NCI-H1105 (cell line): ENCODE results near the gene RBM38.
A peak's percentile ranks its signal among the peaks of the same experiment; 100 is the strongest.
"Not testable (repeated sequence)": the region's sequence is repeated elsewhere in the genome, so short reads cannot be mapped to it uniquely, and the experiment has no call there.

ENCODE experiments used
- DNase-seq: peaks from one replicate; lab custom pipeline; 2025; lab: John Stamatoyannopoulos, UW

The RBM38 gene

DNA sequence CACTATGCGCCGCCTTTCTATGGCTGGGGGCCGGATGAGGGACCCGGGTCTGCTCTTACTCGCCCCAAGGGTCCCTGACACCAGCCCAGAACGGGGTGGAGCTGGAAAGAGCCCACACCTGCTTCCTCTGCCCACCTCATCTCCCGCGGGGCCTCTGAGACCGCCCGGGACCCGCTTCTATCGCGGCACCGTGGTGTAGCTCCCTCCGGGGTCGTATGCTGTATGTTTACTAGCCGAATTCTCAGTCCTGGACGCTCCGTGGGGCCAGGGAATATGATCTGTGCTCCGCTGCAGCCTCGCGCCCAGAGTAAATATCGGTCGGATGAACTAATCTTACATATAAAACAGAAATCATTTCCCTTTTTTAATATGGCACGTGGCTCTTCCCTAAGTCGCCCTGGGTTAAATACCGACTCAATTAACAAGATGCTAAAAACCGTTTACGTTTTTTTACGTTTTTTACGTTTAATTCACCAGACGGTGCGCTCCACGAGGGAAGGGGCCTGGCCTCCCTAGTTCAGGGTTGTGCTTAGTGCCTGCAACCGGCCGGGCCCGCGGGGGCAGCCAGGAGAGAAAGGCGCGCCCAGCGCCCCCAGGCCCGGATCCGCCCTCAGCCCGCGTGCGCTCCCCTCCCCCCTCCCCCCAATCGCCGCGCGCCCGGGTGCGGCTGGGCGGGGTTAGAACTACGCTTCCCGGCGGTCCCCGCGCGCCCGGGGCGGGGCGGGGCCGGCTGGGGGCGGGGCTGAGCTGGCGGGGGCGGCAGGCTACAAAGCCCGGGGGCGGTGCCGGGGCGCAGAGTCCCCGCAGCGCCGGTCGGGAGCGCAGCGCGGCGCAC is at the start of gene RBM38:
Gene RBM38 (plus strand): TSS at position 793 of the 835 bp plus-strand sequence. CDS start 186 bp downstream, outside the sequence.
- peak; percentile 64 for DNase-seq

GRCh38 chr20:57341663-57342062 is 49.5 kb upstream of the RBM38 start:
- no peak for DNase-seq

DNA sequence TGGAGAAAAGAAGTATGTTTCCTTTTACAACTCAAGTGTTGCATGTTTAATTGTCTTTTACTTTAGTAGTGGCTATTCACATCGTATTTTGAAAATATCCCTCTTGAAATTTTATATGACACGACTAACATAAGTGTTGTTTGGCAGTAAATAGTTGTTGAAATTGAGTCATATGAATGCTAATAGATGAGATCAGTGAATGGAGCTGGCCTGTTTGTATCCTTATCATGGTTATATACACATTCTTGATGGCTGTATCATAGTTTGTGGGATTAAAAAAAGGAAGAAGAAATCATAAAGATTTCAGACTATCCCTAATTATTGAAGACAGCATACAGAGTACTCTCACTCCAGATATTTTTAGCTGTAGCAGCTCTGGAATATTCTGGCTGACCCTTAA is 48.4 kb upstream of the RBM38 start:
- no peak for DNase-seq

DNA sequence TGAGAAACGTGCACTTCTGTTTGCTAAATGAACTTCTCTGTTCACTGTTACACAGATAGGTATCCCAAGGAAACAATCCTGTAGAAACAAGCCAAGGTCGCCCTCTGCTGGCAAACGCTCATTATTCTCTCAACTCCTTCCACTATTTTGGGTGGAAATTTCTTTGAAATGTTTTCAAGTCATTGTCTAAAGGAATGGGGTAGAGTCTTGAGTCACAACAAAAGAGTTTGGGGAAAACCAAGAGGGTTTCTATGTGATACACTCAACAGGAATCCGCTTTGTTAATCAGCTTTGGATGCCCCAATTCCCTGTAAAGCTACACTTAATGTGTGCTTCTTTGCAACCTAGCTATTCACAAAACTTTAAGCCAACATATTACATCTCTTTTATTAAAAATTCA is 44.7 kb upstream of the RBM38 start:
- DNase-seq = peak; percentile 56

GRCh38 chr20:57347393-57347792 is 43.8 kb upstream of the RBM38 start:
- DNase-seq = no peak

DNA sequence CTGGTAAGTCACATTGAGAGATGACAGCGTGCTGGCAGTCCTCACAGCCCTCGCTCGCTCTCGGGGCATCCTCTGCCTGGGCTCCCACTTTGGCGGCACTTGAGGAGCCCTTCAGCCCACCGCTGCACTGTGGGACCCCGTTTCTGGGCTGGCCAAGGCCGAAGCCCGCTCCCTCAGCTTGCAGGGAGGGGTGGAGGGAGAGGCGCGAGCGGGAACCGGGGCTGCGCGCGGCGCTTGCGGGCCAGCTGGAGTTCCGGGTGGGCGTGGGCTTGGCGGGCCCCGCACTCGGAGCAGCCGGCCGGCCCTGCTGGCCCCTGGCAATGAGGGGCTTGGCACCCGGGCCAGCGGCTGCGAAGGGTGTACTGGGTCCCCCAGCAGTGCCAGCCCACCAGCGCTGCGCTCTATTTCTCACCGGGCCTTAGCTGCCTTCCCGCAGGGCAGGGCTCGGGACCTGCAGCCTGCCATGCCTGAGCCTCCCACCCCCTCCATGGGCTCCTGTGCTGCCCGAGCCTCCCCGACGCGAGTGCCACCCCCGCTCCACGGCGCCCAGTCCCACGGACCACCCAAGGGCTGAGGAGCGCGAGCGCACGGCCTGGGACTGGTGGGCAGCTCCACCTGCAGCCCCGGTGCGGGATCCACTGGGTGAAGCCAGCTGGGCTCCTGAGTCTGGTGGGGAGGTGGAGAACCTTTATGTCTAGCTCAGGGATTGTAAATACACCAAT is 42.8 kb upstream of the RBM38 start:
- DNase-seq = not testable (repeated sequence)

- not testable (repeated sequence) for DNase-seq
Measured at GRCh38 chr20:57348922-57349574, 42.1 kb upstream of the RBM38 start.

- DNase-seq = no peak
Measured at GRCh38 chr20:57350081-57350710, 41.0 kb upstream of the RBM38 start.

GRCh38 chr20:57350726-57351041 is 40.5 kb upstream of the RBM38 start:
- not testable (repeated sequence) for DNase-seq

- peak; percentile 84 for DNase-seq
Measured at GRCh38 chr20:57351042-57351783, 40.0 kb upstream of the RBM38 start, which contains the start of gene RAE1. Gene RAE1, plus strand, starts transcription at chr20:57351255. Its CDS starts 2,784 bp downstream, at chr20:57354039.

GRCh38 chr20:57352305-57352704 is 38.9 kb upstream of the RBM38 start:
- no peak for DNase-seq

DNA sequence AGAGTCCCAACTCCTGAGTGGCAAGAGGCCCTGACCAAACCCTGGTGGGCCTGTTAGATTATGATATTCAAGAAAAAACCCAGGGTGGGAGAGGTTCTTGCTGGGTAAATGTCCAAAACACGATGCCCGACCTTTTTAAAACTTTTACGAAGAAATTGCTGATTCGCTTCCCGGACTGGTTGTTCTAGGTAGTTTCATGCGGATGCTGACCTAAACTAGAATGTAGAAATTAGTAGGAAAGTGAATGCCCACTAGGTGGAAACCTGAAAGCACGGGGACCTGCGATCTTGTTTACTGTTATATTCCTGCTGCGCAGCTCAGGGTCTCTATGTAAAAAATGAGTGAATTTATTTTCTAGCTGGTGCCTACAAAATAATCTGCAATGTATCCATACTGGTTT is 37.8 kb upstream of the RBM38 start:
- DNase-seq = no peak

DNA sequence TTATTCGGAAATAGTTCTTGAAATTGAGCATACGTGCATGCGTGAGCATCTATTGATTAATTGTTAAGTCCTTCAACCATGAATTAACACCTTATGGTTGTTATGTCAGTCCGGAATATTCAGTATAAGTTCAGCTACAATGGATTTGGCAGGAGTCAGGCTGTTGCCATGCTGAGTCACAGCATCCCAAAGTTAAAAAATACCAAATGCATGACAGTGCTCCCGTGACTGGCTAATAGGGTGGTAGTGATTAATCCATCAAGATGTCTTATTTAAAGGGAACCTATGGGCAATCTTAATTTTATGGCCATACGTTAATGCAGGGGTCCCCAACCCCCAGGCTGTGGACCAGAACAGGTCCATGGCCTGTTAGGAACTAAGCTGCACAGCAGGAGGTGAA is 29.7 kb upstream of the RBM38 start:
- DNase-seq = no peak

GRCh38 chr20:57364451-57364850 is 26.7 kb upstream of the RBM38 start:
- DNase-seq = no peak

DNA sequence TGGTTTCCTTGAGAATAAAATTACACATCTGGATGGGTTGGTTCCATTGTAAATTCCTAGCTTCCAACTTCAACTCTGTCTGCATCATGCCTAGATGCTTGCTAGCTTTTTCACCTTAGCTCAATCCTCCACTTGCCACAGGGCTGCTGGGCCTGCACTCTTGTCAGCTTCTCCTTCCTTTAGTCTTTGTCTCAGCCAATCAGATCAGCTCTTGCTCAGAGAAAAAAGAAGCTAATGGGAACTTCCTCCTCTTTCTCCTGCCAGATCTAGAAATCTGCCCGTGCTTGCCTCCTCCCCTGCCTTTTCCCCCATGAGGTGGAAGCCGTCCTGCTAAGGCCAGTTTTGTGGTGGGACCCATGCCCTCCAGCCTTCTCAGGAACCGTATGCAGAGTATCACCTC is 21.6 kb upstream of the RBM38 start:
- DNase-seq = no peak

DNA sequence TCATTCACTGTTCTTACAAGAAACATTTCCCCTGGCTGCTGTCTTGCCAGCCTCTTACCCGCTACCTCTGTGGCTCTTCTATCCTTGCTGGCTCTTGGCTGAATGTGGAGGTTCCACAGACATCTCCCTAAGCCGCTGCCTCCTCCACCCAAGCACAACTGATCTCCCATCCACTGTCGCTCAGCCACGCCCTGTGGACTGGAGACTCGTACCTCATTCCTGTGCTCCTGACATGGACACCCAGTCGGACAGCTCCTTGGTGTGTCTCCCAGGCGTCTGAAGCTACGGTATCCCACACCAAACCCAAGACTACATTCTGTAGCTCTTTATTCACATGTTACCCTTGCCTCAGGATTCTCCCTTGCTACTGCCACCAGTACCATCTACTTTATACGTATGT is 20.9 kb upstream of the RBM38 start:
- DNase-seq = no peak

DNA sequence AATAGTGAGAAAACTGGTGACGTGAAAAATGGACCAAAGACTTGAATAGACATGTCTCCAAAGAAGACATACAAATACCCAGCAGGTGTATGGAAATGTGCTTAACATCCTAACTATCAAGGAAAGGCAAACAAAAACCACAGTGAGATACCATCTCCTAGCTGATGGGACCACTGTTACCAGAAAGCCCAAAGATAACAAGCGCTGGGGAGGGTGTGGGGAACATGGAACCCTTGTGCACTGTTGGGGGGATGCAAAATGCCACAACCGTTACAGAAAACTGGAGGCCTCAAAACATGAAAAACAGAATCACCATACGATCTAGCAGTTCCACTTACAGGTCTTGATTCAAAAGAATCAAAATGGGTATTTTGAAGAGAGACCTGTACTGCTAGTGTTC is 19.8 kb upstream of the RBM38 start:
- DNase-seq = no peak

DNA sequence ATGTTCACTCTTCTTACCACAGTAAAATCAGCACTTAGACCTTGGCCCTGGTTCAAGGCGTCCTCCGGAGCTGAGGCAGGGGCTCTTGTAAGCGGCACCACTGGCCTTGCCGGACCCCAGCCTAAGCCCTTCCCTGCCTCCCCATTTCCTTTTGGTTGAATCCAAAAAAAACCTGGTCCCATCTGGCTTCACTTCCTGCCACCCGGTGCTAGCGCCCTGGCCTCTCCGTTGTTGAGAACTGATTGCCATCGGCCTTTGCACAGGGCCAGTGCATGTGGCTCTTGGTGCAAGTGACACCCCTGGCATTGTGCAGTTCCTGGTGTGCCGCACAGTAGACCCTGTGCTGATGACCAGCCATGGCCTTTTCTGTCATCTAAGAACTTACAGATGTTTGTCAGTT is 19.0 kb upstream of the RBM38 start:
- no peak for DNase-seq

DNA sequence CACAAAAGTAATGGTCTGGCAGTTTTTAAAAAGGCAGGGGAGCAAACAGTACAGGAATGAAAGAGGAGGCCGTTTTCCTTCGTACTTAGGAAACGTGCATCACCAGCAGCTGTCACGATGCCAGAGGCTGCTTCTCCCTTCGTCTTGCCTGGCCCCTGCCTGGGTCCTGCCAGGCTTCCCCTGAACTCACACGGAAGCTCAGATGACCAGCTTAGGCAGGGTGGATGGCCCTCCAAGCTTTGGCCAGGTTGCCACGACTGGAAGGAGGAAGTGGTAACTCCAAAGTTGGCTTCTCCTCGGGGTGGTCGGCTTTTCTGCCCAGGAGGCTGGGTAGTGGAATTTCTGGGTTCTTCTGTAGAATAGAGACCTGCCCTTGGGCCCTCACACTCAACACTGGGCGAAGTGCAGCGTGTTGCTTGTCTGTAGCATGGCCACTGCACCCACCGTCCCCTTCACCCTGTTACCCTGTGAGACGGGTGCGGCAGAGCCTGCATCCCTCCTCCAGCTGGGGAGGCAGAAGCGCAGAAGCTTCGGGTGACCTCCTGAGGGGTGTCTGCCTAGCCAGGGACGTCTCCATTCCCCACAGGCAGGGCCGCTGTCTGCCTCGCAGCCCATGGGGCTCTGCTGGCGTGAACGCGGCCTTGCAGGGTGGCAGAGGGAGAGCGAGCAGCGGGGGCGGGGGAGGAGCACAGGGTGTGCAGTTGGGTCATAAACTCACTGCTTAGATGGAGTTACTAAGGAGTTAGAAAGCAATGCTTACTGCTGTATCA is 18.4 kb upstream of the RBM38 start:
- DNase-seq = no peak

GRCh38 chr20:57374343-57374930 is 16.8 kb upstream of the RBM38 start:
- DNase-seq = no peak
